HG03135 (cell line): ENCODE measurements around the gene GJB1.
A peak's percentile ranks its signal among the peaks of the same experiment; 100 is the strongest.
"Not testable (repeated sequence)": the region's sequence is repeated elsewhere in the genome, so short reads cannot be mapped to it uniquely, and the experiment has no call there.

Experiments used
- ATAC-seq: cut with Tn5 transposase; IDR thresholded peaks from one replicate; pipeline ENCODE4 v1.9.1; 2021; ENCODE audit warnings: mild to moderate bottlenecking, moderate library complexity; ENCODE audit not compliant: unreplicated experiment

Gene GJB1

GRCh38 chrX:71222929-71223328, at the start of gene GJB1:
Gene GJB1 (plus strand): TSS chrX:71223224. CDS start chrX:71223708, 484 bp downstream.
- ATAC-seq, result no peak

GRCh38 chrX:71173440-71173839, 49.6 kb upstream of the GJB1 start:
- ATAC-seq, result no peak

- no peak for ATAC-seq
Measured at GRCh38 chrX:71174795-71175194, 48.2 kb upstream of the GJB1 start.

- ATAC-seq, result no peak
Measured at GRCh38 chrX:71175531-71175930, 47.5 kb upstream of the GJB1 start.

GRCh38 chrX:71177327-71177726, 45.7 kb upstream of the GJB1 start:
- no peak for ATAC-seq

GRCh38 chrX:71178908-71179307, 44.1 kb upstream of the GJB1 start:
- no peak for ATAC-seq

GRCh38 chrX:71180579-71181265, 42.3 kb upstream of the GJB1 start:
- not testable (repeated sequence) for ATAC-seq

- peak; percentile 36 for ATAC-seq
Measured at GRCh38 chrX:71181558-71181909, 41.5 kb upstream of the GJB1 start.

- ATAC-seq, result peak; percentile 85
Measured at GRCh38 chrX:71181910-71182799, 40.9 kb upstream of the GJB1 start.

- no peak for ATAC-seq
Measured at GRCh38 chrX:71182871-71183270, 40.2 kb upstream of the GJB1 start.

GRCh38 chrX:71183341-71183740, 39.7 kb upstream of the GJB1 start:
- ATAC-seq, result no peak

- ATAC-seq, result no peak
Measured at GRCh38 chrX:71184092-71184491, 38.9 kb upstream of the GJB1 start.

- ATAC-seq, result no peak
Measured at GRCh38 chrX:71184803-71185495, 38.1 kb upstream of the GJB1 start.

- no peak for ATAC-seq
Measured at GRCh38 chrX:71191248-71191647, 31.8 kb upstream of the GJB1 start.

GRCh38 chrX:71195964-71196649, 26.9 kb upstream of the GJB1 start:
- ATAC-seq, result no peak

- ATAC-seq, result peak; percentile 85
Measured at GRCh38 chrX:71198066-71198465, 25.0 kb upstream of the GJB1 start.

- no peak for ATAC-seq
Measured at GRCh38 chrX:71199252-71200008, 23.6 kb upstream of the GJB1 start.

GRCh38 chrX:71210816-71211215, 12.2 kb upstream of the GJB1 start:
- ATAC-seq, result no peak

- ATAC-seq, result no peak
Measured at GRCh38 chrX:71212536-71212935, 10.5 kb upstream of the GJB1 start.

- ATAC-seq, result no peak
Measured at GRCh38 chrX:71214152-71214551, 8.9 kb upstream of the GJB1 start.
